GM20000 (cell line): ENCODE results near the gene IGSF9.

Experiments
- DNase-seq: peaks from one replicate; pipeline ENCODE4 v3.0.0; 2012; ENCODE audit warnings: low spot score
- CTCF ChIP-seq: IDR thresholded peaks from 2 replicates; pipeline ENCODE4 v1.5.1; 2012; ENCODE audit warnings: mild to moderate bottlenecking, control low read depth; ENCODE audit errors: extremely low read depth, missing control alignments

IGSF9 gene

GRCh38 chr1:159962176-159962575 is 16.8 kb upstream of the IGSF9 start:
- TF ChIP-seq CTCF: no peak
- no peak for DNase-seq

GRCh38 chr1:159961636-159962035 is 16.2 kb upstream of the IGSF9 start:
- no peak for TF ChIP-seq CTCF
- no peak for DNase-seq

- TF ChIP-seq CTCF: no peak
- DNase-seq: no peak
These were observed 15.4 kb upstream of the IGSF9 start for GRCh38 chr1:159960721-159961381.

GRCh38 chr1:159959451-159959850 is 14.0 kb upstream of the IGSF9 start:
- DNase-seq: no peak
- no peak for TF ChIP-seq CTCF

- DNase-seq: no peak
- TF ChIP-seq CTCF: no peak
These were observed 13.4 kb upstream of the IGSF9 start for GRCh38 chr1:159958719-159959380.

- DNase-seq: no peak
- TF ChIP-seq CTCF: no peak
These were observed 12.4 kb upstream of the IGSF9 start for GRCh38 chr1:159957824-159958268.

- TF ChIP-seq CTCF: no peak
- no peak for DNase-seq
These were observed 10.0 kb upstream of the IGSF9 start for GRCh38 chr1:159955456-159955855.
